Measurements from ENCODE around the gene SNX21. TPM values are rescaled to one million over a fixed set of nuclear protein-coding genes. Genes with fewer than 3 reads are reported as not detected.
"Not testable (repeated sequence)": the region's sequence is repeated elsewhere in the genome, so short reads cannot be mapped to it uniquely, and the experiment has no call there.

Gene SNX21
- total and polyA plus RNA-seq, 4 donors, result 3.8 to 10.6 (median 4.8) TPM

DNA sequence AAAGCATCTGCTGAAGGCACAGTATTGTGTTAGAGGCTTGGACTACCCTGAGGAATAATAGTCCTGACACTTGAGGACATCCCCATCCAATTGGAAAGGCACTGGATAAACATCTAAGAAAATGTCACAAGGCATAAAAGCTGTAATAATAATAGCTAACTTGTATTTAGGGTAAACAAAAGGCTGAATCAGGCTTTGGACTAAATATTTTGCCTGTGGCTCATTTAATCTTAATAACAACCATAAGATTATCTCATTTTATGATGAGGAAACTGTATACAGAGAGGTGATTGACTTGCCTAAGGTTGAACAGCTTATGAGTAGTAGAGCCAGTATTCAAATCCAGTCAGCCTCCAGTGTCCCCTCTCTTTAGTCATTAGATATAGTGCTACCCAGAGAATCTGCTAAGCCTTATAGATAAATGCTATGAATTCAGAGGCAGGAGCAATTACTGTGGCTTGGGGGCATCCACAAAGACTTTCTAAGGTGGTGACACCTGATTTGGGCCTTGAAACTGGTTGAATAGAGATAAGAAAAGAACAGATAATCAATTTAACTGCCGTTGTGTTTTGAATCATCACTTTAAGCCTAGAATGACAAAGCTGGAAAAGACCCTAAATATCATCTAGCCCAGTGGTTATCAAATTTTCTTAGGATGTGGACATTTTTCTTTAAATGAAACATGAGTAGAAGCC lies 40.0 kb downstream of the SNX21 start (continued):
- TF ChIP-seq, protein P1, sequence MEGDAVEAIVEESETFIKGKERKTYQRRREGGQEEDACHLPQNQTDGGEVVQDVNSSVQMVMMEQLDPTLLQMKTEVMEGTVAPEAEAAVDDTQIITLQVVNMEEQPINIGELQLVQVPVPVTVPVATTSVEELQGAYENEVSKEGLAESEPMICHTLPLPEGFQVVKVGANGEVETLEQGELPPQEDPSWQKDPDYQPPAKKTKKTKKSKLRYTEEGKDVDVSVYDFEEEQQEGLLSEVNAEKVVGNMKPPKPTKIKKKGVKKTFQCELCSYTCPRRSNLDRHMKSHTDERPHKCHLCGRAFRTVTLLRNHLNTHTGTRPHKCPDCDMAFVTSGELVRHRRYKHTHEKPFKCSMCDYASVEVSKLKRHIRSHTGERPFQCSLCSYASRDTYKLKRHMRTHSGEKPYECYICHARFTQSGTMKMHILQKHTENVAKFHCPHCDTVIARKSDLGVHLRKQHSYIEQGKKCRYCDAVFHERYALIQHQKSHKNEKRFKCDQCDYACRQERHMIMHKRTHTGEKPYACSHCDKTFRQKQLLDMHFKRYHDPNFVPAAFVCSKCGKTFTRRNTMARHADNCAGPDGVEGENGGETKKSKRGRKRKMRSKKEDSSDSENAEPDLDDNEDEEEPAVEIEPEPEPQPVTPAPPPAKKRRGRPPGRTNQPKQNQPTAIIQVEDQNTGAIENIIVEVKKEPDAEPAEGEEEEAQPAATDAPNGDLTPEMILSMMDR (IDR thresholded peaks at IDR 0.05; ENCODE audit: low read depth, low read length, missing input control), result no peak
- no peak for TF ChIP-seq GABPA (IDR thresholded peaks at IDR 0.05 in 1 of 2, conservative IDR thresholded peaks at IDR 0.05 in 1 of 2)

DNA sequence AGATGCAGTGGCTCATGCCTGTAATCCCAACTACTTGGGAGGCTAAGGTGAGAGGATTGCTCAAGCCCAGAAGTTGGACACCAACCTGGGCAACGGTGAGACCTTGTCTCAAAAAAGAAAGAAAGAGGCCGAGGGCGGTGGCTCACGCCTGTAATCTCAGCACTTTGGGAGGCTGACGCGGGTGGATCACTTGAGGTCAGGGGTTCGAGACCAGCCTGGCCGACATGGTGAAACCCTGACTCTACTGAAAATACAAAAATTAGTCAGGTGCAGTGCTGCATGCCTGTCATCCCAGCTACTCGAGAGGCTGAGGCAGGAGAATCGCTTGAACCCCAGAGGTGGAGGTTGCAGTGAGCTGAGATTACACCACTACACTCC lies 40.5 kb downstream of the SNX21 start:
- not testable (repeated sequence) for DNase-seq (ENCODE audit: low spot score); H3K4me3 ChIP-seq (ENCODE audit: low read depth in 1 of 3, low read length in 3 of 3); H3K9ac ChIP-seq (ENCODE audit: low read depth in 1 of 2, low read length in 2 of 2); H3K9me3 ChIP-seq (ENCODE audit: control insufficient read depth in 4 of 4, low read length in 3 of 4); H3K27ac ChIP-seq (ENCODE audit: low read depth in 1 of 2, low read length in 2 of 2); H3K4me1 ChIP-seq (ENCODE audit: control insufficient read depth in 4 of 4, insufficient read depth in 4 of 4, low read length in 3 of 4); H3K27me3 ChIP-seq (ENCODE audit: control insufficient read depth in 4 of 4, insufficient read depth in 4 of 4, low read length in 3 of 4)
- WGBS, result 95% methylated on average over 10 of the region's 10 CpGs
- H3K36me3 ChIP-seq (ENCODE audit: control insufficient read depth in 4 of 4, insufficient read depth in 3 of 4, low read depth in 1 of 4, low read length in 3 of 4), result peaks cover 6 to 15% (median 12%) of the 10 kb centered on the region in 4 donors

DNA sequence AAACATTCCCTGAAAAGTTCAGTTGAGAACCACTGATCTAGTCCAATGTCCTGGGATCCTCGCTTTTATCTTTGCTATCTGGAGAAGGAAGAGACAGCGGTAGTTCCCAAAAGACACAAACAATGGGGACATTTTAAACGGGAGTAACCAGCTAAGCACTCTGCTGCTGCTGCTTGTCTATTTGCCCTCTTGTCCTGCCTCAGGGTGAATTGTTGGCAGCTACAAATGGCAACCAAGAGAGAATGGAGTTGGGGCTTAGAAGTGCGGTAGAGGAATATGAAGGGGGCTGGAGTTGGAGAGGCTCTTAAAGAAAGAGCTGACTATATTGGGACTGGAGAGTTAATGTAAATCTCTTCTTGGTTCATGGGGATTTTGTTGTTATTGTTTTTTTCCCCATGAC lies 41.0 kb downstream of the SNX21 start:
- 76% methylated on average over 4 of the region's 4 CpGs for WGBS

More for the DNA sequence above, 41.0 kb downstream of the SNX21 start:
- no peaks in the 10 kb centered on the region for H3K27me3 ChIP-seq (ENCODE audit: control insufficient read depth in 4 of 4, insufficient read depth in 4 of 4, low read length in 3 of 4)
- TF ChIP-seq EGR1 (IDR thresholded peaks at IDR 0.05; ENCODE audit: low read depth in 2 of 2), result no peak
- no peak for TF ChIP-seq HNF4A (conservative IDR thresholded peaks at IDR 0.05)
- TF ChIP-seq RXRA (IDR thresholded peaks at IDR 0.05), result no peak
- no peak for TF ChIP-seq SP1 (IDR thresholded peaks at IDR 0.05)
- TF ChIP-seq, protein P2, sequence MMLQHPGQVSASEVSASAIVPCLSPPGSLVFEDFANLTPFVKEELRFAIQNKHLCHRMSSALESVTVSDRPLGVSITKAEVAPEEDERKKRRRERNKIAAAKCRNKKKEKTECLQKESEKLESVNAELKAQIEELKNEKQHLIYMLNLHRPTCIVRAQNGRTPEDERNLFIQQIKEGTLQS (IDR thresholded peaks at IDR 0.05), result no peak
- TF ChIP-seq, protein P3, sequence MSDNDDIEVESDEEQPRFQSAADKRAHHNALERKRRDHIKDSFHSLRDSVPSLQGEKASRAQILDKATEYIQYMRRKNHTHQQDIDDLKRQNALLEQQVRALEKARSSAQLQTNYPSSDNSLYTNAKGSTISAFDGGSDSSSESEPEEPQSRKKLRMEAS (IDR thresholded peaks at IDR 0.05), result no peak
- no peak for TF ChIP-seq YY1 (IDR thresholded peaks at IDR 0.05)
- no peak for TF ChIP-seq TAF1 (conservative IDR thresholded peaks at IDR 0.05)
- TF ChIP-seq RAD21 (IDR thresholded peaks at IDR 0.05), result no peak
- TF ChIP-seq, protein P1 (IDR thresholded peaks at IDR 0.05; ENCODE audit: low read depth, low read length, missing input control), result no peak
- no peak for TF ChIP-seq HNF4G (IDR thresholded peaks at IDR 0.05)
- TF ChIP-seq FOXA1 (IDR thresholded peaks at IDR 0.05), result no peak
- TF ChIP-seq FOXA2 (IDR thresholded peaks at IDR 0.05), result no peak
- TF ChIP-seq, protein P4, sequence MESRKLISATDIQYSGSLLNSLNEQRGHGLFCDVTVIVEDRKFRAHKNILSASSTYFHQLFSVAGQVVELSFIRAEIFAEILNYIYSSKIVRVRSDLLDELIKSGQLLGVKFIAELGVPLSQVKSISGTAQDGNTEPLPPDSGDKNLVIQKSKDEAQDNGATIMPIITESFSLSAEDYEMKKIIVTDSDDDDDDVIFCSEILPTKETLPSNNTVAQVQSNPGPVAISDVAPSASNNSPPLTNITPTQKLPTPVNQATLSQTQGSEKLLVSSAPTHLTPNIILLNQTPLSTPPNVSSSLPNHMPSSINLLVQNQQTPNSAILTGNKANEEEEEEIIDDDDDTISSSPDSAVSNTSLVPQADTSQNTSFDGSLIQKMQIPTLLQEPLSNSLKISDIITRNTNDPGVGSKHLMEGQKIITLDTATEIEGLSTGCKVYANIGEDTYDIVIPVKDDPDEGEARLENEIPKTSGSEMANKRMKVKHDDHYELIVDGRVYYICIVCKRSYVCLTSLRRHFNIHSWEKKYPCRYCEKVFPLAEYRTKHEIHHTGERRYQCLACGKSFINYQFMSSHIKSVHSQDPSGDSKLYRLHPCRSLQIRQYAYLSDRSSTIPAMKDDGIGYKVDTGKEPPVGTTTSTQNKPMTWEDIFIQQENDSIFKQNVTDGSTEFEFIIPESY (IDR thresholded peaks at IDR 0.05), result no peak
- no peak for TF ChIP-seq JUND (IDR thresholded peaks at IDR 0.05)
- TF ChIP-seq NR2F2 (IDR thresholded peaks at IDR 0.05), result no peak
- no peak for TF ChIP-seq GABPA (IDR thresholded peaks at IDR 0.05 in 1 of 2, conservative IDR thresholded peaks at IDR 0.05 in 1 of 2)
- TF ChIP-seq, protein P5, sequence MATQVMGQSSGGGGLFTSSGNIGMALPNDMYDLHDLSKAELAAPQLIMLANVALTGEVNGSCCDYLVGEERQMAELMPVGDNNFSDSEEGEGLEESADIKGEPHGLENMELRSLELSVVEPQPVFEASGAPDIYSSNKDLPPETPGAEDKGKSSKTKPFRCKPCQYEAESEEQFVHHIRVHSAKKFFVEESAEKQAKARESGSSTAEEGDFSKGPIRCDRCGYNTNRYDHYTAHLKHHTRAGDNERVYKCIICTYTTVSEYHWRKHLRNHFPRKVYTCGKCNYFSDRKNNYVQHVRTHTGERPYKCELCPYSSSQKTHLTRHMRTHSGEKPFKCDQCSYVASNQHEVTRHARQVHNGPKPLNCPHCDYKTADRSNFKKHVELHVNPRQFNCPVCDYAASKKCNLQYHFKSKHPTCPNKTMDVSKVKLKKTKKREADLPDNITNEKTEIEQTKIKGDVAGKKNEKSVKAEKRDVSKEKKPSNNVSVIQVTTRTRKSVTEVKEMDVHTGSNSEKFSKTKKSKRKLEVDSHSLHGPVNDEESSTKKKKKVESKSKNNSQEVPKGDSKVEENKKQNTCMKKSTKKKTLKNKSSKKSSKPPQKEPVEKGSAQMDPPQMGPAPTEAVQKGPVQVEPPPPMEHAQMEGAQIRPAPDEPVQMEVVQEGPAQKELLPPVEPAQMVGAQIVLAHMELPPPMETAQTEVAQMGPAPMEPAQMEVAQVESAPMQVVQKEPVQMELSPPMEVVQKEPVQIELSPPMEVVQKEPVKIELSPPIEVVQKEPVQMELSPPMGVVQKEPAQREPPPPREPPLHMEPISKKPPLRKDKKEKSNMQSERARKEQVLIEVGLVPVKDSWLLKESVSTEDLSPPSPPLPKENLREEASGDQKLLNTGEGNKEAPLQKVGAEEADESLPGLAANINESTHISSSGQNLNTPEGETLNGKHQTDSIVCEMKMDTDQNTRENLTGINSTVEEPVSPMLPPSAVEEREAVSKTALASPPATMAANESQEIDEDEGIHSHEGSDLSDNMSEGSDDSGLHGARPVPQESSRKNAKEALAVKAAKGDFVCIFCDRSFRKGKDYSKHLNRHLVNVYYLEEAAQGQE (IDR thresholded peaks at IDR 0.05), result no peak
- H3K27ac ChIP-seq (ENCODE audit: low read depth in 1 of 2, low read length in 2 of 2), result no peak overlapping the region
- no peaks in the 10 kb centered on the region for H3K4me1 ChIP-seq (ENCODE audit: control insufficient read depth in 4 of 4, insufficient read depth in 4 of 4, low read length in 3 of 4)
- H3K4me3 ChIP-seq (ENCODE audit: low read depth in 1 of 3, low read length in 3 of 3), result no peak overlapping the region
- H3K36me3 ChIP-seq (ENCODE audit: control insufficient read depth in 4 of 4, insufficient read depth in 3 of 4, low read depth in 1 of 4, low read length in 3 of 4), result peaks cover 6 to 15% (median 12%) of the 10 kb centered on the region in 4 donors
- H3K9me3 ChIP-seq (ENCODE audit: control insufficient read depth in 4 of 4, low read length in 3 of 4), result no peaks in the 10 kb centered on the region
- no peak for DNase-seq (ENCODE audit: low spot score)
- no peak overlapping the region for H3K9ac ChIP-seq (ENCODE audit: low read depth in 1 of 2, low read length in 2 of 2)
